H1 (cell line): ENCODE results near the gene RGS2. TPM values are rescaled to one million over a fixed set of nuclear protein-coding genes. Genes with fewer than 3 reads are reported as not detected.

Experiments used
- HDAC6 ChIP-seq: IDR thresholded peaks from one replicate; pipeline ENCODE4 v1.7.1; 2012; ENCODE audit warnings: low read depth, mild to moderate bottlenecking, inconsistent platforms, low read length, moderate library complexity
- POLR2AphosphoS5 ChIP-seq: IDR thresholded peaks from 2 replicates; pipeline ENCODE4 v1.6.1; 2011; ENCODE audit warnings: low read depth, low read length
- polyA plus RNA-seq, 7 experiments: library from polyadenylated mRNA; depleted of rRNA in 3 of 7; stranded (reverse) in 5 of 7; unstranded in 2 of 7; fragments of >200 nt in 5 of 7; fragments of 200-250 nt in 2 of 7; gene quantifications; 1 replicate in 5 of 7; 2 replicates in 1 of 7; 4 replicates in 1 of 7; pipeline versions ENCODE4 v1.2.1 to v1.2.3, GENCODE V29; 2011 to 2013; ENCODE audit warnings: missing spikeins in 2 of 7, mixed read lengths in 2 of 7
- total RNA-seq: library from RNA; stranded (reverse); fragmentation: NEBNext Ultra II Directional; extraction: Animal tissue kit (Norgen Biotek cat#: 25700); gene quantifications from 2 replicates; pipeline ENCODE4 v1.2.1, GENCODE V29; 2021

RGS2 gene
- total and polyA plus RNA-seq, 2 of the 8 experiments (the other 6 are each of a cell fraction or from before 2014, with no cell fraction given), result 9.1 to 17.0 TPM

DNA sequence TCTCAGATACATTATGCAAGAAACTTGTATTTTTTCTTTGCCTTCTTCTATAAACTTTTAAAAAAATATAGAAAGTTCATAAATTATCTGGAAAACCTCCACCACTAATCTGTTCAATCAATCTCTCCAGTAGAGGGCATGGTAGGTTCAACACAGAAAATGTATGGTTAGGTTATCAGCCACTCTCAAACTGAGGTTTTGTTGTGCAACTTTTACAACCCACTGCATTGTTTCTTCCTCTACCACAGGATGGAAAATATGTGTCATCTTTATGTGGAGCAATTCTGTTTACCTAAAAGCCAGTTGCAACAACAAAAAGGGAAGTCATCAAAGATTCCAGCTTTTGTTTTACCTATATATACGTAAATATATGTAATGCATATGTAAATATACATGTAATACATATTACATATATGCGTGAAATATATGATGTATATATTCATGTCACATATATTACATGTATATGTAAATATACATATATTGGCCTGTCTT is 3.0 kb upstream of the RGS2 start (continued):
- TF ChIP-seq HDAC6, result no peak
- TF ChIP-seq POLR2AphosphoS5, result no peak
